ENCODE measurements around the gene LCA5. TPM values are rescaled to one million over a fixed set of nuclear protein-coding genes. Genes with fewer than 3 reads are reported as not detected.

Gene LCA5
- total RNA-seq, 2 experiments from 2014 or later = not detected

- Mint-ChIP-seq H3K36me3 (ENCODE audit: low read depth) (no peaks in the 10 kb centered on the region), H3K4me3 (no peak overlapping the region), H3K27ac (no peak overlapping the region), H3K9me3 (peaks cover 3% of the 10 kb centered on the region), H3K4me1 (ENCODE audit: low read depth) (no peaks in the 10 kb centered on the region), H3K27me3 (peaks cover 15% of the 10 kb centered on the region)
- DNase-seq (no peak), ATAC-seq (ENCODE audit: poor library complexity) (no peak)
- ChIA-PET POLR2A (no interaction called here), CTCF (no interaction called here)
- Histone ChIP-seq H3K9me3 (ENCODE audit: control insufficient read depth in 1 of 2, insufficient read depth in 1 of 2, low read length in 2 of 2) (no peaks in the 10 kb centered on the region), H3K27ac (ENCODE audit: low read depth in 1 of 2, low read length in 2 of 2) (no peak overlapping the region), H3K36me3 (ENCODE audit: insufficient read depth, low read length) (no peaks in the 10 kb centered on the region), H3K4me3 (ENCODE audit: low read length) (no peak overlapping the region), H3K27me3 (ENCODE audit: control insufficient read depth in 1 of 2, insufficient read depth in 2 of 2, low read length in 2 of 2) (peaks cover 0 to 11% of the 10 kb centered on the region in 2 experiments), H3K4me1 (ENCODE audit: insufficient read depth, low read length) (no peaks in the 10 kb centered on the region)
- TF ChIP-seq CTCF (IDR thresholded peaks at IDR 0.05) = no peak
- intact Hi-C loops (cut with DNase I, micrococcal nuclease) = no loop called here
These were observed 66.5 kb downstream of the LCA5 start for GRCh38 chr6:79470728-79471127.

- ATAC-seq (ENCODE audit: poor library complexity) = no peak
- Histone ChIP-seq H3K4me3 (ENCODE audit: low read length) (no peak overlapping the region), H3K27me3 (ENCODE audit: control insufficient read depth in 1 of 2, insufficient read depth in 2 of 2, low read length in 2 of 2) (peaks cover 0 to 11% of the 10 kb centered on the region in 2 experiments), H3K36me3 (ENCODE audit: insufficient read depth, low read length) (no peaks in the 10 kb centered on the region), H3K4me1 (ENCODE audit: insufficient read depth, low read length) (no peaks in the 10 kb centered on the region), H3K9me3 (ENCODE audit: control insufficient read depth in 1 of 2, insufficient read depth in 1 of 2, low read length in 2 of 2) (no peaks in the 10 kb centered on the region), H3K27ac (ENCODE audit: low read depth in 1 of 2, low read length in 2 of 2) (no peak overlapping the region)
- H3K4me1 Mint-ChIP-seq (ENCODE audit: low read depth) = no peaks in the 10 kb centered on the region
- DNase-seq = no peak
- POLR2A ChIA-PET = no interaction called here
- no peak overlapping the region for H3K4me3 Mint-ChIP-seq
- TF ChIP-seq CTCF (IDR thresholded peaks at IDR 0.05) = no peak
- no peaks in the 10 kb centered on the region for H3K36me3 Mint-ChIP-seq (ENCODE audit: low read depth)
- H3K27me3 Mint-ChIP-seq = peaks cover 15% of the 10 kb centered on the region
- H3K27ac Mint-ChIP-seq = no peak overlapping the region
- intact Hi-C loops (cut with DNase I, micrococcal nuclease) = no loop called here
- peaks cover 3% of the 10 kb centered on the region for H3K9me3 Mint-ChIP-seq
- CTCF ChIA-PET = no interaction called here
These were observed 67.6 kb downstream of the LCA5 start for GRCh38 chr6:79469376-79470246.

DNA sequence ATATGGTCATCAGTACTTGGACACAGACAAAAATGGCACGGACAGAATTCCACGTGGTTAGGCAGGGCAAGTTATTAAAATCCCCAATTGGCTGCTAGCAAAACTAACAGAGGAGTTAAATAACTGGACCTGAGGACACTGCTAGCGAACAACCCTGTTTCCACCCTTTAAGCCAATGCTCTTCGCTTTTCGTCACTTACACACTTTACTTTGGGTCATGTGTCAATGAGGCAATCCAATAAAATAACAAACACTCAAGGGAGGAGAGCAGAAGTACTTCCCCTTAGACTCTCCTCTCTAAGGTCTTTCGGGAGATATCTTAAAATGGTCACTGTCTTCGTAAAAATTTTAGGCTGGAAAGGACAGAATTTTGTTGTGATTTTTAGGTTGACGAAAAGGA is 68.6 kb downstream of the LCA5 start:
- Mint-ChIP-seq H3K27ac (no peak overlapping the region), H3K36me3 (ENCODE audit: low read depth) (no peaks in the 10 kb centered on the region), H3K4me3 (no peak overlapping the region), H3K27me3 (peaks cover 15% of the 10 kb centered on the region), H3K9me3 (peaks cover 2% of the 10 kb centered on the region), H3K4me1 (ENCODE audit: low read depth) (no peaks in the 10 kb centered on the region)
- POLR2A ChIA-PET = no interaction called here
- intact Hi-C loops (cut with DNase I, micrococcal nuclease) = no loop called here
- peaks cover 0 to 11% of the 10 kb centered on the region in 2 experiments for H3K27me3 ChIP-seq (ENCODE audit: control insufficient read depth in 1 of 2, insufficient read depth in 2 of 2, low read length in 2 of 2)
- no peak for TF ChIP-seq CTCF (IDR thresholded peaks at IDR 0.05)
- no peak overlapping the region for H3K4me3 ChIP-seq (ENCODE audit: low read length)
- CTCF ChIA-PET = no interaction called here
- DNase-seq (no peak), ATAC-seq (ENCODE audit: poor library complexity) (no peak)
- no peaks in the 10 kb centered on the region for H3K9me3 ChIP-seq (ENCODE audit: control insufficient read depth in 1 of 2, insufficient read depth in 1 of 2, low read length in 2 of 2)
- H3K27ac ChIP-seq (ENCODE audit: low read depth in 1 of 2, low read length in 2 of 2) = no peak overlapping the region
- H3K36me3 ChIP-seq (ENCODE audit: insufficient read depth, low read length) = no peaks in the 10 kb centered on the region
- no peaks in the 10 kb centered on the region for H3K4me1 ChIP-seq (ENCODE audit: insufficient read depth, low read length)

All from CD4-positive, alpha-beta T cell (primary cell).